HG02840 (cell line): ENCODE data around the gene RANBP3.
"Not testable (repeated sequence)": the region's sequence is repeated elsewhere in the genome, so short reads cannot be mapped to it uniquely, and the experiment has no call there.

Experiments used
- ATAC-seq: cut with Tn5 transposase; IDR thresholded peaks from one replicate; pipeline ENCODE4 v1.9.1; 2021; ENCODE audit warnings: mild to moderate bottlenecking, moderate library complexity, moderate number of reproducible peaks; ENCODE audit not compliant: unreplicated experiment, low FRiP score

The RANBP3 gene

GRCh38 chr19:5989388-5990074 is 11.6 kb upstream of the RANBP3 start:
- no peak for ATAC-seq

DNA sequence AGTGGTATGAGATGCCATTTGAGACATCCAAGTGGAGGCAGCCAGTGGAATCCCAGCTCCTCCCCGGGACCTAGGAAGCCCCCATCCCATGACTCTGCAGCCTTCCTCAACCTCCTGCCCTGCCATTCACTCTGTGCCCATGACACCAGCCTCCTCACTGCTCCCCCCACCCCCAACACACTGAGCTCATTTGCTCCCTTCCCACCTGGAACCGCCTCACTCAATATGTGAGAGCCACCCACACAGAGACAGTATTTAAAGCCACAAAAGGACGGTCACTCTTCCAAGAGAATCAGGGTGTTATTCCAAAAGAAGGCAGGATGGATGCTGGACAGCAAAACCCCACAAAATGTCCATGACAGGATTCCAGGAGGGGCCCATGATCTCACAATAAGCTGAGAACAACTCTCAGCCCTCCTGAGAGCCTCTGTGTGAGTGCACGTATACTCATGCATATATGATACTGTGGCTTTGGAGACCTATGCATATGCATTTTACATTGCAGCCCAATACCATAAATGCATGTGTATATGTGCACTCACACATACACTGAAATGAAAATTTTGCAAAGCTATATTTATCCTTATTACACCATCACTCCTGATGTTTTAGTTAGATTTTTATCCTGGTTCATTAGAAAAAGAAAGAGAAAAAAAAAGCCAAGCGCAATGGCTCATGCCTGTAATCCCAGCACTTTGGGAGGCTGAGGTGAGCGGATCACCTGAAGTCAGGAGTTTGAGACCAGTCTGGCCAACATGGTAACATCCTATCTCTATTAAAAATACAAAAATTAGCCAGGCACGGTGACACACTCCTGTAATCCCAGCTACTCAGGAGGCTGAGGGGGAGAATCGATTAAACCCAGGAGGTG is 10.8 kb upstream of the RANBP3 start:
- no peak for ATAC-seq

- ATAC-seq = no peak
Observed at GRCh38 chr19:5987077-5987818, 9.3 kb upstream of the RANBP3 start.

GRCh38 chr19:5985837-5986236 is 7.9 kb upstream of the RANBP3 start:
- ATAC-seq = not testable (repeated sequence)

GRCh38 chr19:5985098-5985783 is 7.3 kb upstream of the RANBP3 start:
- ATAC-seq = no peak

GRCh38 chr19:5984600-5984999 is 6.7 kb upstream of the RANBP3 start:
- ATAC-seq = no peak

- no peak for ATAC-seq
Observed at GRCh38 chr19:5983367-5983955, 5.5 kb upstream of the RANBP3 start.

GRCh38 chr19:5978606-5979552 is 939 bp upstream of the RANBP3 start:
- no peak for ATAC-seq

DNA sequence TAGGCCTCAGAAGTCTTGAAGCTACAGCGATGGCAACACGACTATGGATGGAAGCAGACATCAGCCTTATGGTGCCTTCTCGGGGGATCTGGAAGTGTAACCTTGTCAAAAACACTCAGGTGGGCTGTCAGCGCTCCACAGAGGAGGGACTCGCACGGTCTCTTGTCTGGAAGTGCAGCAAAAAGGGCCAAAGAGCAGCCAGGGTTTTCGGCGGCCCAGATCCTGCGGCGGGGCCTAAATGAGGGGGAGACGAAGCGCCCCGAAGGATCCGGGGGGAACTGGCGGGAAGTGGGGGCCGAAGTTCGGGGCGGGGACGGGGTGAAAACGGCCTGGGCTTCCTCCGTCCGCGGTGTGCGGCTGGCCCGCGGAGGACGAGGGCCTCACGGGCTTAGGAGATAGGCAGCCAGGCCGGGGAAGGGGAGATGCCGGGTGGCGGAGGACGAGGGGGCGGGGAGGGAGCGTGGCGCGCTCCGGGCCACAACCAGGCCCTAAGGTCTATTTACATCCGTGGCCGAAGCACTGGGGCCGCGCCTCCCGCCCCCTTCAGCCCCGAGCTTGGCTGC is 637 bp downstream of the RANBP3 start:
- no peak for ATAC-seq

- ATAC-seq = no peak
Observed at GRCh38 chr19:5976768-5977167, 1.2 kb downstream of the RANBP3 start.

GRCh38 chr19:5975388-5975728 is 2.6 kb downstream of the RANBP3 start:
- ATAC-seq = no peak

DNA sequence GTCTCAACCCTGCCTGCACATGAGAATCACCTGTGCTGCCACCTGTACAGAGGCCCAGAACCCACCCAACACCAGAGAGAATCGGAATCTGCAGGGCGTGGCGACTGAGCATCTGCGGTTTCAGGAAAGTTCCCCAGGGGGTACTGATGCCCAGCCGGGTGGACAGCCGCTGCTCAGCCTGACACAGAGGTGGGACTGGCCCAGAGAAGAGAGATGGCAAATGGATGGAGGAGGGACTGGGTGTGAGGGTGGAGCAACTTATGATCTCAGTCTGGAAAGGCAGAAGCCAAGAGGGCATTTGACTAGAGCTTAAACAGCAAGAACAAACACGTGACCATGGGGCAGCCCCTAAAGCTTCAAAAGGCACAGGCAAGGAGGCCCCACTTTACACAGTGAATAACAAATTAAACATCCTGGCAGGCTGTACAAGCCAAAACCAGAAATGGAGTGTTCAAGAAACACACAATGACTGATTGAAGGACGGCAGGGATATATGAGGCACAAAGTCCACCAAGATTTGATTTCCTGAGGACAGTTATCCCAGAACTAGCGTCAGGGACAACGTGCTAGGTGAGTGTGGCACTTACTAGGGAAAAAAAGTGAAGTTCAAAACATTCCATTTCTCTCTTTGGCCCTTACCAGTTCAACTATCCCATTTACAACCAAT is 3.1 kb downstream of the RANBP3 start:
- no peak for ATAC-seq

DNA sequence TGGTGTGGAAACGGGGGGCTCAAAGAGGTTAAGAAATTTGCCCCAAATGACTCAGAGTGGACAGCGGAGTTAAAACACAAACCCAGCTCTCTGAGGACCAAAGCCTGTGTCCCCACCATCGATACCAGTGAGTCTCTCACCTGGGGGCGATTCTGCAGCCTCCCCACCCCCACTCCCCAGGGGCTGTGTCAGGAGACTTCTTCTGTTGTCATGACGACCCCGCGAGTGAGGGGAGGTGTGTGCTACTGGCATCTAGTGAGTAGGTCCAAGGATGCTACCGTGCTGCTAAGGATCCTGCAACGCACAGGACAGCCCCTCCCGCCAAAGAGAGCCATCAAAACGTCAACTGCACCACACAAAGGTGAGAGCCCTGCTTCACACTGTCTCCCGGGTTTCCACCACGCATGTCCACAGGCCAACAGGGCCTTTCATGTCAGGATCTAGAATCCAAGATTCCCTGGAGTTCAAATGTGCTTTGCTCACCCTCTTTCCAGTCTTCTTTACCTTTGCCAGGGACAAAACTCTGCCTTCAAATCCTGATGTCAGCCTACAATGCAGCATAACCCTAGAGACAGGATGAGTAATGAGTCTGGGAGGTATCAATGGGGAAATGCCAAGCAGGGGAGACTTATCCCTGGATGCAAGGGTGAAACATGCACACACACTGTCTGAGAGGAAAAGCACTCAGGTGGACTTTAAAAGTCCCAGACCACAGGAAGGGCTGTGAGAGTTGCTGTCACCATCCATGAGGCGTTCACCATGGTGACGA is 3.9 kb downstream of the RANBP3 start:
- no peak for ATAC-seq

DNA sequence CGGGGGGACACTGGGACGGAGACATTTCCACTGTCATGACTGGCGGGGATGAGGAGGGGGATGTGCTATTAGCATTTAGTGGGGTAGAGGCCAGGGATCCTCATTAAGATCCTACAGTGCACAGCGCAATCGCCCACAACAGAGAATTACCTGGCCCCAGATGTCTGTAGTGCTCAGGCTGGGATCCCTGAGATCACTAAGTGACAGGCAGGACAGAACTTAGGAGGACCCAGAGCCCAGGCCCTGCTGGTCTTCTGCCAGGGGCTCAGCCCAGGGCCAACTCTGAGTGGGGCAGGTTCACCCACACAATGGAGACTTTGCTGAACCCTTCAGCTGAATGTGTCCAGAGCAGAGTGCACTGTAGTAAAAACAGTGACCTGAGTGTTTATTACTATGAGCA is 4.6 kb downstream of the RANBP3 start:
- ATAC-seq = no peak

DNA sequence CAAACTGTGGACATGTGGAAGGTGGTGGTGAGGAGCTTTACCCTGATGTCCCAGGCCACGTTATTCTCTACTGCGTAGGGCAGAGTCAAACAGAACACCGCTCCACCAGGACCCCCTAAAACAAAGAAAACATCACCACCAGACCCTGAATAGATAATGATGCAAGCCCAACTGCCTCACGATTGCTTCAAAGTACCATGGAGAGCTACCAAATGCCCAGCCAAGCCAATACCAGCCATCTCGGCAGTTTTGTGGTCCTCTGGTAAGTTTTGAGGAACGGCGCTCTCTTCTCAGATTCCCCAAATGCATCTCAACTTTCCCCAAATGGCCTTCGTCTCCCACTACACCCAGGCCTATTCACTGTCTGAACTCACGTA is 5.6 kb downstream of the RANBP3 start:
- ATAC-seq = no peak

DNA sequence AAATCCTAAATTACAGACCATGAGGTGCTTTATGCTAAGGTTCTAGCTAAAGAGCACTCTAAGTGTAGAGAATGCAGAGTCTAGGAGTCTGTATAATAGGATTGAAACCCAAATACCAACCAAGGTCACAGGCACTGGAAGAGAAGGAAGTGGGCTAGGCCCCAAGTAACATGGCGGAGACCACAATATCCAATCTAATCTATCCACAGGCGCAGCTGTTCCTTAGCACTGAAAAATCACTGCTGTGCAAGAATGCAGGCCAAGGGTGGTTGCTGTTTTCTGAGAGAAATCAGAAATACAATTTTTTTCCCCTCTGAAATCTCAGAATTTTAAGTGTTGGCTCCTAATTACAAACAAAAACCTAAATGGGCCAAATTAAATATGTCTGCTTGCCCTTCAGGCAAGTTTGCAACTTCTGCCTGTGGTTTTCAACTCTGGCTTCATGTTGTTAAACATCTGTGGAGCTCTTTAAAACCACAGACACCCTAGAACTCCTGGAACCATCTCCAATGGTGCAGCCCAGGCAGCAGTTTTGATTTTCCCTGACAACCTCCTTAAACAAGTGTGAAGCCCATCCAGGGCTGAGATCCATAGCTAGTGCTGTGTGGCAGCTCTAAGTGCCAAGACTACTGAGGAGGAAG is 6.1 kb downstream of the RANBP3 start:
- no peak for ATAC-seq

DNA sequence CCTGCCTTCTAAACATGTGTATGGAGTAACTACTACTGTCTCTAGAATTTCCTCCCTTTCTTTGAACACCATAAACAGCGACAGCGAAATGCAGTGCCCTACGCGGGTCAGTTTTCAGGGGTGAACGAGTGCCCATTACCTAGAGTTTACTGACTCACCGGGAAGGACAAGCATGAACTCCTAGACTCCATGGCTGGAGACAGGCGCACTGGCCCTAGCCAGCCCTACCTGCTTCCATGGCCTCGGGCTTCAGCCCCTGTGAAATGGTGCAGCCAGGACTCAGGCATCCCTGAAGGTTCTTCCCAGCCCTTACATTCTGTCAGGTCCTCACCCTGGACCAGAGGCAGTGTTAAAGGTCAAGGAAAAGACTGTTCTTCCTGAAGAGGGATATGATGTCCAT is 8.5 kb downstream of the RANBP3 start:
- ATAC-seq = no peak
